ENCODE data around the gene OR5K3.

OR5K3 gene

GRCh38 chr3:98388147-98388546, 2.3 kb upstream of the OR5K3 start:
- TF ChIP-seq GATA3 (IDR thresholded peaks at IDR 0.05; ENCODE audit: low read depth, low read length) = no peak
- no peak for TF ChIP-seq GATA2 (IDR thresholded peaks at IDR 0.05; ENCODE audit: low read depth, low read length)

GRCh38 chr3:98395101-98395500, 4.6 kb downstream of the OR5K3 start:
- TF ChIP-seq GATA3 (IDR thresholded peaks at IDR 0.05; ENCODE audit: low read depth, low read length) = no peak
- TF ChIP-seq GATA2 (IDR thresholded peaks at IDR 0.05; ENCODE audit: low read depth, low read length) = no peak

- TF ChIP-seq GATA3 (IDR thresholded peaks at IDR 0.05; ENCODE audit: low read depth, low read length) (no peak), GATA2 (IDR thresholded peaks at IDR 0.05; ENCODE audit: low read depth, low read length) (no peak)
Observed at GRCh38 chr3:98398513-98398912, 8.0 kb downstream of the OR5K3 start.

- TF ChIP-seq GATA2 (IDR thresholded peaks at IDR 0.05; ENCODE audit: low read depth, low read length) = no peak
- TF ChIP-seq GATA3 (IDR thresholded peaks at IDR 0.05; ENCODE audit: low read depth, low read length) = no peak
Observed at GRCh38 chr3:98402507-98402906, 12.0 kb downstream of the OR5K3 start.

GRCh38 chr3:98404010-98404409, 13.5 kb downstream of the OR5K3 start:
- TF ChIP-seq GATA2 (IDR thresholded peaks at IDR 0.05; ENCODE audit: low read depth, low read length) (no peak), GATA3 (IDR thresholded peaks at IDR 0.05; ENCODE audit: low read depth, low read length) (no peak)

- TF ChIP-seq GATA3 (IDR thresholded peaks at IDR 0.05; ENCODE audit: low read depth, low read length) = no peak
- TF ChIP-seq GATA2 (IDR thresholded peaks at IDR 0.05; ENCODE audit: low read depth, low read length) = no peak
Observed at GRCh38 chr3:98406034-98406433, 15.6 kb downstream of the OR5K3 start.

GRCh38 chr3:98432575-98432974, 42.1 kb downstream of the OR5K3 start:
- no peak for TF ChIP-seq GATA3 (IDR thresholded peaks at IDR 0.05; ENCODE audit: low read depth, low read length)
- no peak for TF ChIP-seq GATA2 (IDR thresholded peaks at IDR 0.05; ENCODE audit: low read depth, low read length)

- TF ChIP-seq GATA3 (IDR thresholded peaks at IDR 0.05; ENCODE audit: low read depth, low read length) (no peak), GATA2 (IDR thresholded peaks at IDR 0.05; ENCODE audit: low read depth, low read length) (no peak)
Observed at GRCh38 chr3:98433764-98434163, 43.3 kb downstream of the OR5K3 start.

- TF ChIP-seq GATA3 (IDR thresholded peaks at IDR 0.05; ENCODE audit: low read depth, low read length) (no peak), GATA2 (IDR thresholded peaks at IDR 0.05; ENCODE audit: low read depth, low read length) (no peak)
Observed at GRCh38 chr3:98434412-98434811, 43.9 kb downstream of the OR5K3 start.

GRCh38 chr3:98440283-98440682, 49.8 kb downstream of the OR5K3 start:
- TF ChIP-seq GATA3 (IDR thresholded peaks at IDR 0.05; ENCODE audit: low read depth, low read length) (no peak), GATA2 (IDR thresholded peaks at IDR 0.05; ENCODE audit: low read depth, low read length) (no peak)
